GM19452 (cell line): ENCODE measurements around the gene SLFN12L.
"Not testable (repeated sequence)": the region's sequence is repeated elsewhere in the genome, so short reads cannot be mapped to it uniquely, and the experiment has no call there.

ENCODE experiments used
- ATAC-seq: cut with Tn5 transposase; IDR thresholded peaks from one replicate; pipeline ENCODE4 v1.9.1; 2021; ENCODE audit not compliant: unreplicated experiment

SLFN12L gene

DNA sequence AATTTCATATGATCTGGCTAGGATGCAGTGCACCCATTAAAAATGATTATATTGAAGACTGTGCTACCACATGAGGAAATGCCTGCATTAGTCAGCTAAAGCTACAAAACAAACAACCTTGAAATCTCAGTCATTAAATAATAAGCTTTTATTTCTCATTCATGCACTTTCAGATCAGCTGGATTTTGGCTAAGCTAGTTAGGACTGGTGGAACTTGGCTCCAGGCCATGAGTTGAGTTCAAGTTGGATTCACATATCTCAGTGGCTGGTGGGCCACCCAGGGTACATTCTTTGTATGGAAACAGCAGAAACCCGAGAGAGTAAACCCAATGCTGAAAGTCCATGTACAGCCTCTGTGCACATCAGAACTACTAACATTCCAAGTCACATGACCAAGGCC is 6.4 kb upstream of the SLFN12L start:
- no peak for ATAC-seq

- ATAC-seq, result no peak
These were observed 5.5 kb upstream of the SLFN12L start for GRCh38 chr17:35542990-35543389.

GRCh38 chr17:35541434-35541833 is 4.0 kb upstream of the SLFN12L start:
- ATAC-seq, result no peak

- no peak for ATAC-seq
These were observed 3.3 kb upstream of the SLFN12L start for GRCh38 chr17:35540589-35541404.

DNA sequence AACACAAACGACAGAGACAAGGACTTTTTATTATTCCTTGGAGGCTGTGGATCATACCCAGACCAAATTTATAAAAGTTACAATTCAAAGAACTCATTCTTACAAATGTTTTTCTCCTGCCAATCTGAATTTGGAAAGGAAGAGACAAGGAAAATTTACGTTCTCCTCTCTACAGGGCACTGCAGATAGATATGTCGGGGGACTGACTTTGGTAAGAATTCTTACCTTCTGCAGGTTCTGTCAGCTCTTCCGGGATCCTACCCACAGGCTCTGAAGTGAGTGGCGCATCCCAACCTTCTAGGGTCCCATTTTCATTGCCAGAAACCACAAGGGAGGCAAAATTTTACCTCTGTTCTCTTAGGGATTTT is 2.2 kb upstream of the SLFN12L start:
- no peak for ATAC-seq

DNA sequence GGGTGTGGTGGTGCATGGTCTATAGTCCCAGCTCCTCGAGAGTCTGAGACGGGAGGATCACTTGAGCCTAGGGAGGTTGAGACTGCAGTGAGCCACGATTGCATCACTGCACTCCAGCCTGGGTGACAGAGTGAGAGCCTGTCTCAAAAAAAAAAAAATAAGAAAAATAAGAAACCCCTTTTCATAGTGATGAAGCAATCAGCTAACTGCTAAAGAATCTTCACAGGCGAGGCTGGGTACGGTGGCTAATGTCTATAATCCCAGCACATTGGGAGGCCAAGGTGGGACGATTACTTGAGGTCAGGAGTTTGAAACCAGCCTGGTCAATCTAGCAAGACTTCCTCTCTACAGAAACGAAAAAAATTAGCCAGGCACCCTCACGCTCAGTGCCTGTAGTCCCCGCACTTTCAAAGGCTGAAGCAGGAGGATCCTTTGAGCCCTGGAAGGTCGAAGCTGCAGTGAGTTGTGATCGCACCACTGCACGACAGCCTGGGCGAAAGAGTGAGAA is 760 bp downstream of the SLFN12L start:
- ATAC-seq, result no peak

DNA sequence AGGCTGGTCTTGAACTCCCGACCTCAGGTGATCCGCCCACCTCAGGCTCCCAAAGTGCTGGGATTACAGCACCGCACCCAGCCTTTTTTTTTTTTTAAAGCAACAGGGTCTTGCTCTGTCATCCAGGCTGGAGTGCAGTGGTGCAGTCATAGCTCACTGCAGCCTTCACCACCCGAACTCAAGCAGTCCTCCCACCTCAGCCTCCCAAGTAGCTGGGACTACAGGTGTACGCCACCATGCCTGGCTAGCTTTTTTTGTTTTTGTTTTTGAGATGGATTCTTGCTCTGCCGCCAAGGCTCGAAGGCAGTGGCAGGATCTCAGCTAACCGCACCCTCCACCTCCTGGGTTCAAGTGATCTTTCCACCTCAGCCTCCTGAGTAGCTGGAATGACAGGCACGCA is 2.1 kb downstream of the SLFN12L start:
- ATAC-seq, result not testable (repeated sequence)

- ATAC-seq, result no peak
These were observed 2.8 kb downstream of the SLFN12L start for GRCh38 chr17:35534576-35535093.

DNA sequence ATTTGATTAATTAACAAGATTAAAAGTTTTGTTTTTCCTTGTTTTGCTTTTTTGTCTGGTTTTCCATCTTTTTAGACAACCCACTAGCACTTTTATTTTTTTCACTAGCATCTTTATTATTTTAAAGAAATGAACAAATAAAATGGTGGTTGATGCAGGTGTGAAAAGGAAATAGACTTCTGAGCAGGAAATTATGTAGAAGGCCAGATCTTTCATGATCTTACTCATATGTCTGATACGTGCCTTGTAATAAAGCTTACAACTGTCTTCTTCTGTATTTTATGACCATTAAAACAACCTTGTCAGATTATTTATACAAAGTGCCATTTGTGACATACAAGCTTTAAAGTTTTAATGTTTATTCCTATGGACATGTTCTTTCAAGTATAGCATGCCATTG is 6.3 kb downstream of the SLFN12L start:
- ATAC-seq, result no peak

- no peak for ATAC-seq
These were observed 7.6 kb downstream of the SLFN12L start for GRCh38 chr17:35529866-35530265.

- not testable (repeated sequence) for ATAC-seq
These were observed 8.2 kb downstream of the SLFN12L start for GRCh38 chr17:35529326-35529725.

- no peak for ATAC-seq
These were observed 14.2 kb downstream of the SLFN12L start for GRCh38 chr17:35523296-35523695.

DNA sequence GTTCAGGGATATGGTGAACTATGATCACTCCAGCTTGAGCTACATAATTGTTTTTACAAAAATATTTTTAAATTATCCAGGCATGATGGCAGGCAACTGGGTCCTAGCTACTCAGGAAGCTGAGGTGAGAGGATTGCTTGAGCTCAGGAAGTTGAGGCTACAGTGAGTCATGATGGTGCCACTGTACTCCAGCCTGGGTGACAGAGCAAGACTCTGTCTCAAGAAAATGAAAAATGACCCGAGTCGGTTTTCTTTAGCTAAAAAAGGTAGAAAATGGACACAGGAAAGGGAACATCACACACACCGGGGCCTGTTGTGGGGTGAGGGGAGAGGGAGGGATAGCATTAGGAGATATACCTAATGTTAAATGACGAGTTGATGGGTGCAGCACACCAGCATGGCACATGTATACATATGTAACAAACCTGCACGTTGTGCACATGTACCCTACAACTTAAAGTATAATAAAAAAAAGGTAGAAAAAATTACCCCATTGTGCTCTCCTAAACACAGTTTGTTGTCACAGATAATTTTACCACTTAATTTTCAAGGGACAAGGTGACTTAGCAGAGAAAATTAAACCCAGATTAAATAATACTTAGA is 15.7 kb downstream of the SLFN12L start:
- ATAC-seq, result not testable (repeated sequence)

GRCh38 chr17:35521150-35521549 is 16.3 kb downstream of the SLFN12L start:
- no peak for ATAC-seq

DNA sequence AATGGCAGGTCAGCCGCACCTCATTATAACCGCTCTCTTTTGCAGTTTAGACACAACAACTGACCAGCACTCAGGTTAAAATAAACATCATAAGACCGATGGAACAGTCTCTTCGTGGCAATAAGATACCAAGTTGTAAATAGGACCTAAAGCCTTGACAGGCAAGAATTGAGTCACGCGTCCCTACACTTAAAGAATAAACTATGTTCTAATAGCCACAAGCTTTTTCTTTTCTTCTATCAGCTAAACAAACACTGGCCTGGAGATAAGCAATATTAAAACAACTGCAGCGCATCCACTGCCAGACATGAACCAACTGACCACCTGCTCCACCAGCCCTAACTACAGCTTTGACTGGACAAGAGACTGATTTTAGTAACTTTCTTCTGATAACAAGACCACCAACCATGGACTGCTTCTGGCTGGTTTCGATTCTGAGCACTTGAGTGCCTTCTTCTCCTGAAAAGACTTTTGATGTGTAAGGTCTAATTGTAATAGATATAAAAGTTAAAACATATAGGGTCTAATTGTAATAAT is 17.5 kb downstream of the SLFN12L start:
- ATAC-seq, result no peak

GRCh38 chr17:35519439-35519838 is 18.0 kb downstream of the SLFN12L start:
- no peak for ATAC-seq

DNA sequence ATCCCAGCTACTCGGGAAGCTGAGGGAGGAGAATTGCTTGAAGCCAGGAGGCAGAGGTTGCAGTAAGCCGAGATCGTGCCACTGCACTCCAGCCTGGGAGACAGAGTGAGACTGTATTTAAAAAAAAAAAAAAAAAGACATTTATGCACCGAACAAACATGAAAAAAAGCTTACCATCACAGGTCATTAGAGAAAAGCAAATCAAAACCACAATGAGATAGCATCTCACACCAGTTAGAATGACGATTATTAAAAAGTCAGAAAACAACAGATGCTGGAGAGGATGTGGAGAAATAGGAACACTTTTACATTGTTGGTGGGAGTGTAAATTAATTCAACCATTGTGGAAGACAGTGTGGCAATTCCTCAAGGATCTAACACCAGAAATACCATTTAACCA is 19.0 kb downstream of the SLFN12L start:
- not testable (repeated sequence) for ATAC-seq

GRCh38 chr17:35515027-35515426 is 22.5 kb downstream of the SLFN12L start:
- no peak for ATAC-seq

DNA sequence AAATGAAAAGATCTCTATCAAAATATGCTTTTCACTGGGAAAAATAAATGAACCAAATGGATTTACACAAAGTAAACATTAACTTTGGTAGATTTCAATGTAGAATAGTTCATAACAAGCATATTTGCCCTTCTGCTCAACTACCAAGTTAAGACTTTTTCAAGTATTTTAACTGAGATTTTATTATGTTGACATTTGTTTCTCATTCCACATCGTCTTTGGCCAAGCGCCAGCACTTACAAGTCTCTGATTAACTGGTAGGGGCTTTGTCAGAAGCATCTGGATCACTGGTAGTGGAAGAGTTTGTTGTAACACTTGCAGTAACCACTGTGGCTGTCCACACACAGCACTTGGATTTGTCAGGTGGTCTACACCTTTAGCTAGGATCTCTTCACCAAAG is 22.9 kb downstream of the SLFN12L start:
- ATAC-seq, result no peak

DNA sequence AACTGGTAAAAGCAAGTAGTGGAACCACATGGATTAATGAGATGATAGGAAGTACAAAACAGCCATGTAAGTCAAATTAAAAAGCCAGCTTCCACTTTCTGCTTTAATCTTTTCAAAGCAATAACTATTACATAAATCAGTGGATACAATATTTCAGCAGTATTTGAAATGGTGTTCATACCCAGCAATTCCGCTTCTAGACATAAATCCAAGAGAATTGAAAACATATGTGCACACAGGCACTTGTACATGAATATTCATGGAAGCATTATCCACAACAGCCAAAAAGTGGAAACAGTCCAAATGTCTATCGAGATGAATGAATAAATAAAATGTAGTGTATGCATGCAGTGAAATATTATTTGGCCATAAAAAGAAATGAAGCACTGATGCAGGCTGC is 27.4 kb downstream of the SLFN12L start:
- no peak for ATAC-seq

DNA sequence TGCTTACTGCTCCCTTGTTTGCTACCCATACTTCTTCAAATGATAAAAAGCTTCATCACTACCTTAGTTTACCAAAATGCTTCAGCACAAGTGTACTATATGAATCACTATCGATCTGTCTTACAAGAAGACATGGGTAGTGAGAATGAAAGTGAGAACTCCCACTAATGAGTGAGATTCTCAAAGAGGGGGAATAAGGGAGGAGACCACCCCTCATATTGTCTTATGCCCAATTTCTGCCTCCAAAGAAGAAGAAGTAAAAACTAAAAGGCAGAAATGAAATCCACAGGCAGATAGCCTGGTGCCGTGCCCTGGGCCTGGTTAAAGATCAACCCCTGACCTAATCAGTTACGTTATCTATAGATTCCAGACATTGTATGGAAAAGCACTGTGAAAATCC is 29.8 kb downstream of the SLFN12L start:
- not testable (repeated sequence) for ATAC-seq

- no peak for ATAC-seq
These were observed 37.9 kb downstream of the SLFN12L start for GRCh38 chr17:35499548-35499947.
